ENCODE measurements around the gene COL4A2. TPM values are rescaled to one million over a fixed set of nuclear protein-coding genes. Genes with fewer than 3 reads are reported as not detected.
"Not testable (repeated sequence)": the region's sequence is repeated elsewhere in the genome, so short reads cannot be mapped to it uniquely, and the experiment has no call there.

The COL4A2 gene
- total RNA-seq, 1 donor from 2014 or later = 120 TPM

DNA sequence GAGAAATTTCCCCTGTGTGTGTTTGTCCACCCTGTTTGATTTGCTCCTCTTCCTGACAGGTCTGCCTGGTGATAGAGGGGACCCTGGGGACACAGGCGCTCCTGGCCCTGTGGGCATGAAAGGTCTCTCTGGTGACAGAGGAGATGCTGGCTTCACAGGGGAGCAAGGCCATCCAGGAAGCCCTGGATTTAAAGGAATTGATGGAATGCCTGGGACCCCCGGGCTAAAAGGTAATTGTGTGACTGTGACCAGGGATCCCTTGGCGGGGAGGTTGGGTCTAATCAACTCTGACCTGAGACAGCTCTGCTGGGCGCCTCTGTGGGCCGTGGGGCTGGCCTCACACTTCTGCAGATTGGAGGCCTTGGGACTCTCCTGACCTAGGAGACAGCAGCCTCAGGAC lies 173.1 kb downstream of the COL4A2 start:
- Mint-ChIP-seq H3K9me3 (ENCODE audit: low read depth) (no peaks in the 10 kb centered on the region), H3K27ac (no peak overlapping the region), H3K36me3 (ENCODE audit: insufficient read depth) (peaks cover 2% of the 10 kb centered on the region), H3K4me1 (ENCODE audit: low read depth) (no peaks in the 10 kb centered on the region), H3K27me3 (no peaks in the 10 kb centered on the region), H3K4me3 (ENCODE audit: low read depth) (no peak overlapping the region)
- no peak for DNase-seq (ENCODE audit: low spot score, unreplicated experiment)
- TF ChIP-seq CTCF (IDR thresholded peaks at IDR 0.05; ENCODE audit: unreplicated experiment) = no peak

DNA sequence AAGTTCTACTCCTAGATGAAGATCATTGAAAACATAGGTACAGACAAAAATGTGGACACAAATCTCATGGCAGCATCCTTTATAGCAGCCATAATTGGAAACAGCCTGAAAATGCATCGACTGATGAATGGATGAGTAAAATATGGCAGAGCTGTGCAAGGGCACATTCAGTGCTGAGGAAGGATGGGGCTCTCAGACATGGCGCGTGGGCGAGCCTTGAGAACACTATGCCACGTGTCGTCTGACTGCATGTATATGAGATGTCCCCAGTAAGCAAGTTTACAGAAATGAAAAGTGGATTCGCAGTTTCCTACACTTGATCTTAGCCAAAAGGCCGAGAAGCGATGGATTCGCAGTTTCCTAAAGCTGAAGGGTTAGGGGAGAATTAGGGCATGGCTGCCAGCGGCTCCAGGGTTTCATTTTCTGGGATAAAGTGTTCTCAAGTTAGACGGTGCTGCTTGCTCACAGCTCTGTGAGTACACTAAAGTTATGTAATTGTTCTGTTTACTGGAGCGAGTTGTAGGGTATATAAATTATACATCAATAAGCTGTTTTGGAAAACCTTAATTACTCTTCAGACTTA lies 176.4 kb downstream of the COL4A2 start:
- no peaks in the 10 kb centered on the region for H3K36me3 Mint-ChIP-seq (ENCODE audit: insufficient read depth)
- no peak for DNase-seq (ENCODE audit: low spot score, unreplicated experiment)
- TF ChIP-seq CTCF (IDR thresholded peaks at IDR 0.05; ENCODE audit: unreplicated experiment) = no peak
- H3K27ac Mint-ChIP-seq = no peak overlapping the region
- no peak overlapping the region for H3K4me3 Mint-ChIP-seq (ENCODE audit: low read depth)
- no peaks in the 10 kb centered on the region for H3K4me1 Mint-ChIP-seq (ENCODE audit: low read depth)
- H3K27me3 Mint-ChIP-seq = no peaks in the 10 kb centered on the region
- no peaks in the 10 kb centered on the region for H3K9me3 Mint-ChIP-seq (ENCODE audit: low read depth)

- Mint-ChIP-seq H3K4me1 (ENCODE audit: low read depth) (no peaks in the 10 kb centered on the region), H3K27me3 (no peaks in the 10 kb centered on the region), H3K4me3 (ENCODE audit: low read depth) (no peak overlapping the region), H3K9me3 (ENCODE audit: low read depth) (no peaks in the 10 kb centered on the region), H3K36me3 (ENCODE audit: insufficient read depth) (no peaks in the 10 kb centered on the region), H3K27ac (no peak overlapping the region)
- no peak for TF ChIP-seq CTCF (IDR thresholded peaks at IDR 0.05; ENCODE audit: unreplicated experiment)
- DNase-seq (ENCODE audit: low spot score, unreplicated experiment) = no peak
These were observed 177.4 kb downstream of the COL4A2 start for GRCh38 chr13:110484290-110485048.

GRCh38 chr13:110485604-110486003 lies 178.5 kb downstream of the COL4A2 start:
- no peak for DNase-seq (ENCODE audit: low spot score, unreplicated experiment)
- TF ChIP-seq CTCF (IDR thresholded peaks at IDR 0.05; ENCODE audit: unreplicated experiment) = no peak
- H3K4me3 Mint-ChIP-seq (ENCODE audit: low read depth) = no peak overlapping the region
- no peaks in the 10 kb centered on the region for H3K9me3 Mint-ChIP-seq (ENCODE audit: low read depth)
- peaks cover 1% of the 10 kb centered on the region for H3K4me1 Mint-ChIP-seq (ENCODE audit: low read depth)
- peaks cover 5% of the 10 kb centered on the region for H3K36me3 Mint-ChIP-seq (ENCODE audit: insufficient read depth)
- no peak overlapping the region for H3K27ac Mint-ChIP-seq
- no peaks in the 10 kb centered on the region for H3K27me3 Mint-ChIP-seq

DNA sequence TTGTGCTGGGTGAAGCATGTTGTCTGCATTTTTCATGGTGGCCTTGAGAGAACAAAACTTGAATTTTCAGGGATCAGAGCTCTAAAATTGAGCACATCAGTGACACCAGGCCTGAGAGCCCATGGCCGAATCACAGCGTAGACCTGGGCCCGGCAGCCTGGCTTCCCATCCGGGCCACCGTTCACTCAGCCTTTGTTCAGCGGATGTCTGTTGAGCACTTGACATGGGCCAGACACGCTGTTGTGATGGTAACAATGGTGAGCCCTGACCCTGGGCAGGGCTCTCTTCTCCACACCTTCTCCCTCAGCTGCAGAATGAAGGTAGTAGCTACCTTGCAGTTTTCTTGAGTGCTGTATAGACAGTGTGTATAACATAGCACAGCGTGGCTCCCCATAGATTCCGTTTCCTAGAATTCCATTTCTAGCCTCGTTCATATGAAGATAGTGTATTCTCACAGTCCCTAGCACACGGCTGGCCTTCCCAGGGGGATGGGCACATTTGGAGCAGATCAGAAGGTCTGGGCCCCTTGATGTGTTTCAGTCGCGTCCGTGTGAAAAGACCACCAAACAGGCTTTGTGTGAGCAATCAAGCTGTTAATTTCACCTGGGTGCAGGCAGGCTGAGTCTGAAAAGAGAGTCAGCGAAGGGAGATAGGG lies 179.1 kb downstream of the COL4A2 start:
- H3K27me3 Mint-ChIP-seq = no peaks in the 10 kb centered on the region
- no peaks in the 10 kb centered on the region for H3K9me3 Mint-ChIP-seq (ENCODE audit: low read depth)
- DNase-seq (ENCODE audit: low spot score, unreplicated experiment) = no peak
- no peak overlapping the region for H3K27ac Mint-ChIP-seq
- H3K4me1 Mint-ChIP-seq (ENCODE audit: low read depth) = peaks cover 1% of the 10 kb centered on the region
- H3K4me3 Mint-ChIP-seq (ENCODE audit: low read depth) = no peak overlapping the region
- TF ChIP-seq CTCF (IDR thresholded peaks at IDR 0.05; ENCODE audit: unreplicated experiment) = no peak
- peaks cover 5% of the 10 kb centered on the region for H3K36me3 Mint-ChIP-seq (ENCODE audit: insufficient read depth)

DNA sequence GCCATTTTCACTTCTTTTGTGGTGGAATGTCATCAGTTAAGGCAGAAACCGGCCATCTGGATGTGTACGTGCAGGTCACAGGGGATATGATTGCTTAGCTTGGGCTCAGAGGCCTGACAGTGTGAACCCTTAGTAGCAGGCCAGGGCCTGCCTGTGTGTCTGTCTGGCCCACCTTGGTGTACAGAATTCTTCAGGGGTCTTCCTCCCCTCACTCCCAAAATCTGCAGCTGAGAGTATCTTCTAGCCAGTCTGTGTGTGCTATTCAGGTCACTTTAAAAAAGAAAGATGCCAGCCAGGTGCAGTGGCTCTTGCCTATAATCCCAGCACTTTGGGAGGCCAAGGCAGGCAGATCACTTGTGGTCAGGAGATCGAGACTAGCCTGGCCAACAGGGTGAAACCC lies 179.8 kb downstream of the COL4A2 start:
- not testable (repeated sequence) for H3K9me3 Mint-ChIP-seq (ENCODE audit: low read depth); H3K4me1 Mint-ChIP-seq (ENCODE audit: low read depth); H3K27me3 Mint-ChIP-seq; H3K36me3 Mint-ChIP-seq (ENCODE audit: insufficient read depth); H3K27ac Mint-ChIP-seq; H3K4me3 Mint-ChIP-seq (ENCODE audit: low read depth); DNase-seq (ENCODE audit: low spot score, unreplicated experiment)
